ENCODE data around the gene CELF2.

GRCh38 chr10:11097686-11098085 lies 80.0 kb downstream of the CELF2 start:
- no peak for TF ChIP-seq POLR2A (IDR thresholded peaks at IDR 0.05)
- no peak for TF ChIP-seq CTCF (IDR thresholded peaks at IDR 0.05)
